Stomach (tissue), 4 donors: ENCODE measurements around the gene ZNF576.

Experiments used
- EP300 ChIP-seq: sonication (generic); formaldehyde crosslinking; IDR thresholded peaks from one replicate; pipeline ENCODE4 v1.6.1; 2017; ENCODE audit warnings: antibody characterized with exemption
- POLR2A ChIP-seq, 4 donors: fragments of 450-650 bp; IDR thresholded peaks; one replicate each; pipeline ENCODE4 v1.6.1; 2016; ENCODE audit warnings: antibody characterized with exemption in 4 of 4, control low read depth in 2 of 4, mild to moderate bottlenecking in 1 of 4, moderate library complexity in 1 of 4
- POLR2AphosphoS5 ChIP-seq, 3 donors: sonication (generic); formaldehyde crosslinking; IDR thresholded peaks; one replicate each; pipeline ENCODE4 v1.6.1; 2016; ENCODE audit warnings: antibody characterized with exemption in 3 of 3
- TF ChIP-seq, protein P1 (sequence below), 7 experiments: fragments of 450-650 bp in 4 of 7; fragments of 200-600 bp in 3 of 7; sonication (generic) in 3 of 7; IDR thresholded peaks; one replicate each; pipeline ENCODE4 v1.5.1; 2016 to 2019; ENCODE audit warnings: antibody characterized with exemption in 7 of 7, control low read depth in 2 of 7, mild to moderate bottlenecking in 1 of 7

DNA sequence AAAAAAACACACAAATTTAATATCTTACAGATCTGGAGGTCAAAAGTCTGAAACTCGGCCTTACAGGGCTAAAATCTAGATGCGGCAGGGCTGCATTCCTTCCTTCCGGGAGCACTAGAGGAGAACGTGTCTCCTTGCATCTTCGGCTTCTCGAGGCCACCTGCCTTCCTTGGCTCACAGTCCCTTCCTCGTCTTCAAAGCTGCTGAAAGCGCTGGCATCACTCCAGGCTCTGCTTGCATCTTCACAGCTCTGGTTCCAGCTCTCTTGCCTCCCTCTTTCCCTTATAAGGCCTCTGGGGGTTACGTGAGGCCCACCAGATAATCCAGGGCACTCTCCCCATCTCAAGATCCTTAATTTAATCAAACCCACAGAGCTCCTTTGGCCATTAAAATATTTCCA, 31.6 kb upstream of the ZNF576 start:
- TF ChIP-seq, protein P1, sequence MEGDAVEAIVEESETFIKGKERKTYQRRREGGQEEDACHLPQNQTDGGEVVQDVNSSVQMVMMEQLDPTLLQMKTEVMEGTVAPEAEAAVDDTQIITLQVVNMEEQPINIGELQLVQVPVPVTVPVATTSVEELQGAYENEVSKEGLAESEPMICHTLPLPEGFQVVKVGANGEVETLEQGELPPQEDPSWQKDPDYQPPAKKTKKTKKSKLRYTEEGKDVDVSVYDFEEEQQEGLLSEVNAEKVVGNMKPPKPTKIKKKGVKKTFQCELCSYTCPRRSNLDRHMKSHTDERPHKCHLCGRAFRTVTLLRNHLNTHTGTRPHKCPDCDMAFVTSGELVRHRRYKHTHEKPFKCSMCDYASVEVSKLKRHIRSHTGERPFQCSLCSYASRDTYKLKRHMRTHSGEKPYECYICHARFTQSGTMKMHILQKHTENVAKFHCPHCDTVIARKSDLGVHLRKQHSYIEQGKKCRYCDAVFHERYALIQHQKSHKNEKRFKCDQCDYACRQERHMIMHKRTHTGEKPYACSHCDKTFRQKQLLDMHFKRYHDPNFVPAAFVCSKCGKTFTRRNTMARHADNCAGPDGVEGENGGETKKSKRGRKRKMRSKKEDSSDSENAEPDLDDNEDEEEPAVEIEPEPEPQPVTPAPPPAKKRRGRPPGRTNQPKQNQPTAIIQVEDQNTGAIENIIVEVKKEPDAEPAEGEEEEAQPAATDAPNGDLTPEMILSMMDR (IDR thresholded peaks at IDR 0.05) = no peak
- TF ChIP-seq POLR2A (IDR thresholded peaks at IDR 0.05) (no peak), EP300 (no peak), POLR2AphosphoS5 (IDR thresholded peaks at IDR 0.05) (no peak)
